SKM-1 (cell line): Measurements from ENCODE around the gene FAM228B.
"Not testable (repeated sequence)": the region's sequence is repeated elsewhere in the genome, so short reads cannot be mapped to it uniquely, and the experiment has no call there.

ENCODE experiments used
- DNase-seq: peaks from one replicate; lab custom pipeline; 2025; ENCODE audit not compliant: unreplicated experiment; lab: John Stamatoyannopoulos, UW

FAM228B gene

GRCh38 chr2:24101992-24102391 is 21.3 kb upstream of the FAM228B start:
- DNase-seq, result no peak

GRCh38 chr2:24102677-24103076 is 20.6 kb upstream of the FAM228B start:
- DNase-seq, result no peak

- no peak for DNase-seq
These were observed 19.1 kb upstream of the FAM228B start for GRCh38 chr2:24104110-24104650.

- DNase-seq, result no peak
These were observed 18.4 kb upstream of the FAM228B start for GRCh38 chr2:24104906-24105305.

GRCh38 chr2:24105816-24106215 is 17.5 kb upstream of the FAM228B start:
- DNase-seq, result no peak

GRCh38 chr2:24106786-24107185 is 16.5 kb upstream of the FAM228B start:
- DNase-seq, result no peak

- no peak for DNase-seq
These were observed 15.9 kb upstream of the FAM228B start for GRCh38 chr2:24107336-24107735.

GRCh38 chr2:24109431-24109830 is 13.8 kb upstream of the FAM228B start:
- DNase-seq, result not testable (repeated sequence)

GRCh38 chr2:24110660-24111303 is 12.5 kb upstream of the FAM228B start:
- DNase-seq, result no peak

GRCh38 chr2:24111407-24111901 is 11.8 kb upstream of the FAM228B start:
- DNase-seq, result no peak

- no peak for DNase-seq
These were observed 8.2 kb upstream of the FAM228B start for GRCh38 chr2:24115057-24115456.

GRCh38 chr2:24117902-24118301 is 5.4 kb upstream of the FAM228B start:
- no peak for DNase-seq

- no peak for DNase-seq
These were observed 2.2 kb upstream of the FAM228B start for GRCh38 chr2:24121066-24121465.

GRCh38 chr2:24121469-24121868 is 1.8 kb upstream of the FAM228B start:
- no peak for DNase-seq

GRCh38 chr2:24122366-24123194 is 689 bp upstream of the FAM228B start:
- no peak for DNase-seq

GRCh38 chr2:24123922-24124580 is 782 bp downstream of the FAM228B start:
- DNase-seq, result no peak

GRCh38 chr2:24125956-24126355 is 2.7 kb downstream of the FAM228B start:
- DNase-seq, result no peak

- DNase-seq, result no peak
These were observed 9.3 kb downstream of the FAM228B start for GRCh38 chr2:24132543-24132942.

- not testable (repeated sequence) for DNase-seq
These were observed 17.0 kb downstream of the FAM228B start for GRCh38 chr2:24140305-24140704.

GRCh38 chr2:24147364-24147763 is 24.1 kb downstream of the FAM228B start:
- no peak for DNase-seq

GRCh38 chr2:24152413-24153197 is 29.3 kb downstream of the FAM228B start:
- DNase-seq, result no peak
